Gastrocnemius medialis (tissue), 4 donors: ENCODE measurements around the gene ISG20.

ENCODE experiments used
- CTCF ChIP-seq, 5 experiments: fragments of 450-650 bp in 3 of 5; fragments of 200-600 bp in 2 of 5; sonication (generic) in 2 of 5; IDR thresholded peaks in 4 of 5; conservative IDR thresholded peaks in 1 of 5; 1 replicate in 4 of 5; 2 replicates in 1 of 5; pipeline ENCODE4 v1.5.1; 2016 to 2019; ENCODE audit warnings: antibody characterized with exemption in 5 of 5, mild to moderate bottlenecking in 3 of 5, moderate library complexity in 3 of 5
- POLR2A ChIP-seq, 2 donors: fragments of 450-650 bp; IDR thresholded peaks; one replicate each; pipeline ENCODE4 v1.6.1; 2017; ENCODE audit warnings: antibody characterized with exemption in 2 of 2, mild to moderate bottlenecking in 2 of 2, moderate library complexity in 2 of 2

DNA sequence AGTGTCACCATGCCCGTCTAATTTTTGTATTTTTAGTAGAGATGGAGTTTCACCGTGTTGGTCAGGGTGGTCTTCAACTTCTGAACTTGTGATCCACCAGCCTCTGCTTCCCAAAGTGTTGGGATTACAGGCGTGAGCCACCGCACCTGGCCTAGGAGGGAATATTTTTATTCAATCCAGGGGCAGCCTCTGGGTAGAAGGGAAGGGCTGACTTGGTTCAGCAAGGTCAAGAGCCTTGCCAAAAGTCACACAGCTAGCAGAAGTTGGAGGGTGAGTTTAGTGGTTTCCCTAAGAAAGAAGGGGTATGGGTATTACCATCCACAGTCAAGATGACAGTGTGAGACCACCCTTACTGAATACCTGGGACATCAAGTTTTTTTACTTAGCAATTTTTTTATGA lies 22.6 kb upstream of the ISG20 start:
- TF ChIP-seq POLR2A (IDR thresholded peaks at IDR 0.05) = no peak
- TF ChIP-seq CTCF (IDR thresholded peaks at IDR 0.05 in 4 of 5, conservative IDR thresholded peaks at IDR 0.05 in 1 of 5) = no peak
